CD14-positive monocyte (primary cell): Measurements from ENCODE around the gene RAB37. TPM values are rescaled to one million over a fixed set of nuclear protein-coding genes. Genes with fewer than 3 reads are reported as not detected.
A peak's percentile ranks its signal among the peaks of the same experiment; 100 is the strongest.

Experiments used
- DNase-seq, 3 donors: peaks; one replicate each; pipeline ENCODE4 v3.0.0-alpha.2; 2011 to 2022
- H2AFZ ChIP-seq: 2 replicates; pipeline ENCODE4 v1.6.0; 2012; ENCODE audit warnings: mild to moderate bottlenecking, low read depth, low read length, inconsistent platforms; ENCODE audit not compliant: insufficient read depth, poor library complexity, severe bottlenecking
- H3K27ac ChIP-seq, 2 donors: 1 replicate in 1 of 2; 2 replicates in 1 of 2; pipeline ENCODE4 v1.5.1; 2012 to 2013; ENCODE audit warnings: low read length in 2 of 2, control low read depth in 1 of 2, inconsistent platforms in 1 of 2, low read depth in 1 of 2, mild to moderate bottlenecking in 1 of 2
- H3K27me3 ChIP-seq, 2 donors: one replicate each; pipeline versions ENCODE4 v1.6.0 to v1.6.1; 2011 to 2013; ENCODE audit warnings: low read length in 2 of 2; ENCODE audit not compliant: control insufficient read depth in 2 of 2, insufficient read depth in 2 of 2
- H3K36me3 ChIP-seq, 2 donors: replicated peaks in 1 of 2; 1 replicate in 1 of 2; 2 replicates in 1 of 2; pipeline versions ENCODE4 v1.5.1 to v1.6.1; 2012 to 2013; ENCODE audit warnings: low read length in 2 of 2, control low read depth in 1 of 2, inconsistent platforms in 1 of 2, mild to moderate bottlenecking in 1 of 2; ENCODE audit not compliant: insufficient read depth in 2 of 2, control insufficient read depth in 1 of 2
- H3K4me1 ChIP-seq, 2 donors: 1 replicate in 1 of 2; 2 replicates in 1 of 2; pipeline versions ENCODE4 v1.5.1 to v1.6.1; 2012 to 2013; ENCODE audit warnings: low read length in 2 of 2, control low read depth in 1 of 2, inconsistent platforms in 1 of 2, mild to moderate bottlenecking in 1 of 2, moderate library complexity in 1 of 2; ENCODE audit not compliant: insufficient read depth in 2 of 2, control insufficient read depth in 1 of 2
- H3K4me2 ChIP-seq: replicated peaks from 2 replicates; pipeline ENCODE3; 2012; ENCODE audit warnings: low read length, moderate library complexity, mild to moderate bottlenecking; ENCODE audit not compliant: poor library complexity, severe bottlenecking; ENCODE audit errors: extremely low read depth
- H3K4me3 ChIP-seq, 3 experiments: fragments of 200-600 bp in 1 of 3; sonication (generic) in 1 of 3; replicated peaks in 1 of 3; 1 replicate in 2 of 3; 2 replicates in 1 of 3; pipeline ENCODE4 v1.5.1; 2011 to 2013; ENCODE audit warnings: low read length in 3 of 3, mild to moderate bottlenecking in 3 of 3, control low read depth in 2 of 3, low read depth in 2 of 3, inconsistent platforms in 1 of 3, moderate library complexity in 1 of 3
- H3K79me2 ChIP-seq: 2 replicates; pipeline ENCODE4 v1.6.0; 2012; ENCODE audit warnings: mild to moderate bottlenecking, control low read depth, inconsistent platforms, low read length, moderate library complexity; ENCODE audit not compliant: insufficient read depth
- H3K9ac ChIP-seq: 2 replicates; pipeline ENCODE4 v1.6.0; 2017; ENCODE audit warnings: low read length, mild to moderate bottlenecking; ENCODE audit not compliant: insufficient read depth, poor library complexity, severe bottlenecking
- H3K9me3 ChIP-seq, 2 donors: replicated peaks in 1 of 2; 1 replicate in 1 of 2; 2 replicates in 1 of 2; pipeline versions ENCODE4 v1.5.1 to v1.6.1; 2012 to 2013; ENCODE audit warnings: low read length in 2 of 2, control low read depth in 1 of 2; ENCODE audit not compliant: control insufficient read depth in 1 of 2, insufficient read depth in 1 of 2
- H4K20me1 ChIP-seq: 2 replicates; pipeline ENCODE4 v1.6.0; 2012; ENCODE audit warnings: mild to moderate bottlenecking, low read length, control low read depth, moderate library complexity; ENCODE audit not compliant: insufficient read depth
- H3K27ac Mint-ChIP-seq, 7 donors: one replicate each; pipeline ENCODE4 v1.8.0; 2020; ENCODE audit warnings: mild to moderate bottlenecking in 7 of 7, mixed read lengths in 7 of 7, moderate library complexity in 6 of 7, inconsistent platforms in 2 of 7
- H3K27me3 Mint-ChIP-seq, 3 donors: one replicate each; pipeline ENCODE4 v1.8.0; 2021 to 2022; ENCODE audit warnings: low read depth in 3 of 3, mild to moderate bottlenecking in 3 of 3, mixed read lengths in 3 of 3, moderate library complexity in 3 of 3, inconsistent platforms in 1 of 3
- H3K36me3 Mint-ChIP-seq, 2 donors: one replicate each; pipeline ENCODE4 v1.8.0; 2020; ENCODE audit warnings: mixed read lengths in 2 of 2, inconsistent platforms in 1 of 2, mild to moderate bottlenecking in 1 of 2
- H3K4me1 Mint-ChIP-seq: one replicate; pipeline ENCODE4 v1.8.0; 2020; ENCODE audit warnings: mild to moderate bottlenecking, mixed read lengths
- H3K4me3 Mint-ChIP-seq, 2 donors: one replicate each; pipeline ENCODE4 v1.8.0; 2020; ENCODE audit warnings: mild to moderate bottlenecking in 2 of 2, mixed read lengths in 2 of 2, moderate library complexity in 1 of 2
- H3K9me3 Mint-ChIP-seq, 7 donors: one replicate each; pipeline ENCODE4 v1.8.0; 2020 to 2022; ENCODE audit warnings: mixed read lengths in 7 of 7, mild to moderate bottlenecking in 6 of 7, moderate library complexity in 6 of 7, inconsistent platforms in 2 of 7
- WGBS: methylation state at CpG from one replicate; pipeline ENCODE4 v1.1.5; 2013; ENCODE audit warnings: missing lambda C conversion rate; ENCODE audit not compliant: insufficient coverage; 5-methylcytosine and 5-hydroxymethylcytosine counted together
- intact Hi-C, 2 donors: fragments of 100-400 bp; cut with micrococcal nuclease; formaldehyde crosslinking; loops; one replicate each; pipeline versions ENCODE4 v1.15.0 to v1.15.1; 2023
- polyA plus RNA-seq, 3 donors: library from polyadenylated mRNA; depleted of rRNA in 1 of 3; unstranded in 2 of 3; stranded (reverse) in 1 of 3; fragments of 300-500 nt in 2 of 3; fragments of >200 nt in 1 of 3; fragmentation: Illumina TruSeq in 2 of 3; gene quantifications; 1 replicate in 2 of 3; 2 replicates in 1 of 3; pipeline ENCODE4 v1.2.3, GENCODE V29; 2012 to 2021
- TF ChIP-seq, protein P1 (sequence below): fragments of 200-600 bp; IDR thresholded peaks from one replicate; pipeline ENCODE4 v1.8.0; 2022; ENCODE audit warnings: antibody characterized with exemption, mild to moderate bottlenecking

The RAB37 gene
- polyA plus RNA-seq, 3 donors: 26.8 to 40.9 (median 33.1) TPM

DNA sequence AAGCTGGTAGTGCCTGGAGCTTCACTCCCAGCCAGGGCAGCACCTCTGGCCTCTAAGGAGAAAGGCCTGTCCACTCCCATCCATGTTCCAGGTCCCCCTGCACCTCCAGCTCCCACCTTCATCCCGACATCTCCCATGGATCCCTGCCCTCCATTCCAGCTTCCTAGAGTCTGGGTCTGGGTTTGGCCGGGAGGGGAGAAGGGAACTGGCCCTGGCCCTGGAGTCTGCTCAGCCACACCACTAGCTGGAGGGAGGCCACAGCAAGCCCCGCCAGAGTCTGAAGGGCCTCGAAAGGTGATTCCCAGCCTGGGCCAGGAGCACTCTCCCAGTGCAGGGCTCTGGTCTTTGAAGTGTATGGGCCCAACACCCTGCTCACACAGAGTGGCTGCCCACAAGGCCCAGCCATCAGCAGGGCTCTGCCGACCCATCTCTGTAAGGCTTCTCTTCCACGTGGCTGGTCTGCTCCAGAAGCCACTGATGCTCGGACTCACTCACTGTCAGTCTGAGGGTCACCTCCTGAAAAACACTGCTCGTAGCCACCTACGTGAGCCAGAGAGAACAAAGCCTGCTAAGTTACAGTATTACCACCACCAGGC lies 34.4 kb downstream of the RAB37 start:
- Histone ChIP-seq H3K36me3 (peaks cover 66 to 74% of the 10 kb centered on the region in 2 donors), H3K9me3 (no peaks in the 10 kb centered on the region), H3K4me3 (no peak overlapping the region), H4K20me1 (peaks cover 78% of the 10 kb centered on the region), H3K9ac (no peak overlapping the region), H3K27me3 (no peaks in the 10 kb centered on the region), H2AFZ (no peak overlapping the region), H3K79me2 (peaks cover 33% of the 10 kb centered on the region), H3K4me2 (no peak overlapping the region), H3K4me1 (peaks cover 16 to 24% of the 10 kb centered on the region in 2 donors), H3K27ac (no peak overlapping the region)
- Mint-ChIP-seq H3K4me1 (peaks cover 33% of the 10 kb centered on the region), H3K27me3 (peaks cover 0 to 2% (median 0%) of the 10 kb centered on the region in 3 donors), H3K4me3 (no peak overlapping the region), H3K36me3 (peaks cover 65 to 76% of the 10 kb centered on the region in 2 donors), H3K9me3 (peaks cover 0 to 1% (median 0%) of the 10 kb centered on the region in 7 donors), H3K27ac (peak overlapping the region in 3 of 7 donors; percentile 46 to 60 (median 56))
- no peak for DNase-seq
- TF ChIP-seq, protein P1, sequence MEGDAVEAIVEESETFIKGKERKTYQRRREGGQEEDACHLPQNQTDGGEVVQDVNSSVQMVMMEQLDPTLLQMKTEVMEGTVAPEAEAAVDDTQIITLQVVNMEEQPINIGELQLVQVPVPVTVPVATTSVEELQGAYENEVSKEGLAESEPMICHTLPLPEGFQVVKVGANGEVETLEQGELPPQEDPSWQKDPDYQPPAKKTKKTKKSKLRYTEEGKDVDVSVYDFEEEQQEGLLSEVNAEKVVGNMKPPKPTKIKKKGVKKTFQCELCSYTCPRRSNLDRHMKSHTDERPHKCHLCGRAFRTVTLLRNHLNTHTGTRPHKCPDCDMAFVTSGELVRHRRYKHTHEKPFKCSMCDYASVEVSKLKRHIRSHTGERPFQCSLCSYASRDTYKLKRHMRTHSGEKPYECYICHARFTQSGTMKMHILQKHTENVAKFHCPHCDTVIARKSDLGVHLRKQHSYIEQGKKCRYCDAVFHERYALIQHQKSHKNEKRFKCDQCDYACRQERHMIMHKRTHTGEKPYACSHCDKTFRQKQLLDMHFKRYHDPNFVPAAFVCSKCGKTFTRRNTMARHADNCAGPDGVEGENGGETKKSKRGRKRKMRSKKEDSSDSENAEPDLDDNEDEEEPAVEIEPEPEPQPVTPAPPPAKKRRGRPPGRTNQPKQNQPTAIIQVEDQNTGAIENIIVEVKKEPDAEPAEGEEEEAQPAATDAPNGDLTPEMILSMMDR: no peak
- intact Hi-C loops: no loop called here
- 93% methylated on average over 9 of the region's 9 CpGs for WGBS

DNA sequence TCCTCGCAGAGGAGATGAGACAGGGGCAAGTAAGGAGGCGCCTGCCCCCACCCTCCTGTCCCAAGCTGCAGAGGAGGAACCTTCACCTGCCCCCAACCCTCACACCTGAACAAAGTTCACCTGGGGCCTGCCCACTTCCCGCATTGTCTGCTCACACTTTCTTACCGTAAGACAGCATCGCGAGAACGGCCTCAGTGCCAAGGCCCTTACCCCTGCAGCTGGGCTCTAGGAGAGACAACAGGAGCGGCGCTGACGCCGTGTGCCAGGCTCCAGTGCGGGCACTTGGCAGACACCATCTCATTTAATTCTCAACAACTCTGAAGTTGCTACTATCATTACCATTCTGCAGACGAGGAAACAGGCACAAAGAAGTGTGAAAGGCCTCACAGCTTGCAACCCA lies 35.0 kb downstream of the RAB37 start:
- Histone ChIP-seq H3K9me3 (no peaks in the 10 kb centered on the region), H3K79me2 (peaks cover 34% of the 10 kb centered on the region), H3K36me3 (peaks cover 65 to 67% of the 10 kb centered on the region in 2 donors), H3K4me2 (no peak overlapping the region), H3K4me3 (no peak overlapping the region), H3K27ac (no peak overlapping the region), H2AFZ (no peak overlapping the region), H3K27me3 (no peaks in the 10 kb centered on the region), H4K20me1 (peaks cover 72% of the 10 kb centered on the region), H3K4me1 (peaks cover 22 to 29% of the 10 kb centered on the region in 2 donors), H3K9ac (no peak overlapping the region)
- peaks cover 0 to 2% (median 2%) of the 10 kb centered on the region in 3 donors for H3K27me3 Mint-ChIP-seq
- TF ChIP-seq, protein P1: no peak
- intact Hi-C loops: no loop called here
- H3K9me3 Mint-ChIP-seq: peaks cover 0 to 1% (median 0%) of the 10 kb centered on the region in 7 donors
- H3K4me1 Mint-ChIP-seq: peaks cover 36% of the 10 kb centered on the region
- peak overlapping the region in 1 of 7 donors; percentile 46 for H3K27ac Mint-ChIP-seq
- DNase-seq: no peak
- 98% methylated on average over 10 of the region's 13 CpGs for WGBS
- H3K36me3 Mint-ChIP-seq: peaks cover 60 to 71% of the 10 kb centered on the region in 2 donors
- H3K4me3 Mint-ChIP-seq: no peak overlapping the region
